K562 (cell line): ENCODE data around the gene VWA3B. TPM values are rescaled to one million over a fixed set of nuclear protein-coding genes. Genes with fewer than 3 reads are reported as not detected.

ENCODE experiments used
- ATAC-seq: fragments of 200-7000 bp; cut with Tn5 transposase; 3 replicates; pipeline ENCODE4 v1.9.1; 2020; ENCODE audit warnings: moderate library complexity
- BruUV-seq: library from RNA; stranded (reverse); fragments of 400-500 nt; replicated peaks from 2 replicates; lab custom pipeline; 2021; lab: Mats Ljungman, UMichigan
- CTCF ChIA-PET: fragments of 300-600 bp; formaldehyde crosslinking; extraction: SDS; loops from one replicate; lab custom pipeline; 2021; ENCODE audit warnings: low intra/inter-chr PET ratio; lab: Yijun Ruan, JAX
- POLR2A ChIA-PET: fragments of 300-600, 350-650 bp; sonication (Branson Sonifier 250); formaldehyde crosslinking; extraction: SDS; loops from one replicate; lab custom pipeline; 2021; ENCODE audit warnings: antibody characterized with exemption, inconsistent platforms; lab: Yijun Ruan, JAX
- DNase-seq, 4 experiments: peaks; one replicate each; pipeline versions ENCODE4 v3.0.0 to v3.0.0-alpha.2; 2011 to 2018; ENCODE audit warnings: low spot score in 3 of 4, mixed read lengths in 3 of 4; ENCODE audit errors: extremely low read depth in 1 of 4
- FAIRE-seq: peaks from 2 replicates; lab custom pipeline; 2011; peaks lifted over from hg19 to GRCh38; lab: Jason Lieb, UNC
- H2AFZ ChIP-seq: 2 replicates; pipeline ENCODE4 v1.6.0; 2011; ENCODE audit warnings: low read depth, low read length, control low read depth, inconsistent platforms
- H3K27ac ChIP-seq: fragments of 200-600 bp; 3 replicates; pipeline ENCODE4 v1.8.0; 2011; ENCODE audit warnings: low read depth, mild to moderate bottlenecking, control low read depth, inconsistent platforms, low read length, moderate library complexity, mixed read lengths; ENCODE audit errors: extremely low read depth
- H3K27me3 ChIP-seq, 2 experiments: fragments of 300-600 bp in 1 of 2; 2 replicates in 1 of 2; 3 replicates in 1 of 2; pipeline versions ENCODE4 v1.6.0 to v1.8.0; 2011; ENCODE audit warnings: inconsistent platforms in 2 of 2, low read length in 2 of 2, mild to moderate bottlenecking in 1 of 2, mixed read lengths in 1 of 2, moderate library complexity in 1 of 2; ENCODE audit not compliant: control insufficient read depth in 2 of 2, insufficient read depth in 2 of 2
- H3K36me3 ChIP-seq: fragments of 300-600 bp; 3 replicates; pipeline ENCODE4 v1.8.0; 2011; ENCODE audit warnings: mild to moderate bottlenecking, low read length, inconsistent platforms; ENCODE audit not compliant: control insufficient read depth, insufficient read depth
- H3K4me1 ChIP-seq, 2 experiments: fragments of 200-600 bp in 1 of 2; replicated peaks in 1 of 2; 2 replicates in 1 of 2; 3 replicates in 1 of 2; pipeline versions ENCODE4 v1.5.1 to v1.8.0; 2011; ENCODE audit warnings: inconsistent platforms in 2 of 2, low read length in 2 of 2, mild to moderate bottlenecking in 1 of 2, mixed read lengths in 1 of 2, moderate library complexity in 1 of 2; ENCODE audit not compliant: control insufficient read depth in 2 of 2, insufficient read depth in 2 of 2
- H3K4me2 ChIP-seq: 2 replicates; pipeline ENCODE4 v1.6.1; 2011; ENCODE audit warnings: low read length, control low read depth, inconsistent platforms, mixed read lengths; ENCODE audit not compliant: insufficient read depth
- H3K4me3 ChIP-seq: fragments of 200-600 bp; sonication (generic), shearing (Covaris generic); 2 replicates; pipeline ENCODE4 v1.5.1; 2016; ENCODE audit warnings: control low read depth, inconsistent platforms
- H3K79me2 ChIP-seq: fragments of 200-600 bp; 3 replicates; pipeline ENCODE4 v1.8.0; 2011; ENCODE audit warnings: low read length, inconsistent platforms; ENCODE audit not compliant: control insufficient read depth, insufficient read depth
- H3K9ac ChIP-seq, 2 experiments: 2 replicates each; pipeline versions ENCODE4 v1.6.0 to v1.6.1; 2011; ENCODE audit warnings: low read depth in 2 of 2, low read length in 2 of 2, control low read depth in 1 of 2, inconsistent platforms in 1 of 2, mild to moderate bottlenecking in 1 of 2, mixed read lengths in 1 of 2; ENCODE audit not compliant: insufficient read depth in 1 of 2
- H3K9me1 ChIP-seq: one replicate; pipeline ENCODE4 v1.6.0; 2011; ENCODE audit warnings: inconsistent platforms, mild to moderate bottlenecking, low read length, moderate library complexity; ENCODE audit not compliant: control insufficient read depth, insufficient read depth
- H3K9me3 ChIP-seq: replicated peaks from 2 replicates; pipeline ENCODE4 v1.5.1; 2011; ENCODE audit warnings: low read depth, low read length, inconsistent platforms; ENCODE audit not compliant: control insufficient read depth, insufficient read depth
- H4K20me1 ChIP-seq: replicated peaks from 2 replicates; pipeline ENCODE4 v1.6.1; 2011; ENCODE audit warnings: low read length, inconsistent platforms, mixed read lengths; ENCODE audit not compliant: control insufficient read depth, insufficient read depth
- ARHGAP35 ChIP-seq: fragments of 450-650 bp; IDR thresholded peaks from 2 replicates; pipeline ENCODE4 v1.6.1; 2018; ENCODE audit not compliant: partially characterized antibody
- CEBPB ChIP-seq: fragments of 450-650 bp; IDR thresholded peaks from 2 replicates; pipeline ENCODE4 v1.6.1; 2016; ENCODE audit warnings: missing genetic modification characterization, missing compliant biosample characterization
- CREB3 ChIP-seq: fragments of 450-650 bp; conservative IDR thresholded peaks from 2 replicates; pipeline ENCODE4 v1.6.1; 2016; ENCODE audit warnings: missing genetic modification characterization, low read depth, mild to moderate bottlenecking, missing compliant biosample characterization, moderate library complexity
- ESRRB ChIP-seq: fragments of 250-450 bp; sonication (Bioruptor Pico); IDR thresholded peaks from 2 replicates; pipeline ENCODE4 v1.5.0; 2020; ENCODE audit warnings: mild to moderate bottlenecking, moderate library complexity, borderline replicate concordance
- FOXM1 ChIP-seq, 2 experiments: fragments of 450-650 bp in 1 of 2; sonication (generic) in 1 of 2; formaldehyde crosslinking in 1 of 2; IDR thresholded peaks; 2 replicates each; pipeline versions ENCODE4 v1.6.1 to v1.9.0; 2017 to 2022; ENCODE audit warnings: low read depth in 2 of 2, mild to moderate bottlenecking in 2 of 2, missing genetic modification reagents in 1 of 2, moderate library complexity in 1 of 2
- FOXP1 ChIP-seq: sonication (generic); formaldehyde crosslinking; IDR thresholded peaks from 2 replicates; pipeline ENCODE4 v1.8.0; 2022; ENCODE audit warnings: mild to moderate bottlenecking, missing genetic modification reagents
- HEY1 ChIP-seq: fragments of 250-450 bp; sonication (Bioruptor Pico); IDR thresholded peaks from 2 replicates; pipeline ENCODE4 v1.5.0; 2020; ENCODE audit warnings: mild to moderate bottlenecking, moderate library complexity, borderline replicate concordance
- NBN ChIP-seq: fragments of 450-650 bp; IDR thresholded peaks from 2 replicates; pipeline ENCODE4 v1.6.1; 2016; ENCODE audit warnings: low read depth, mild to moderate bottlenecking
- NFIX ChIP-seq: fragments of 250-450 bp; sonication (Bioruptor Pico); IDR thresholded peaks from 2 replicates; pipeline ENCODE4 v1.4.0; 2020; ENCODE audit warnings: low read depth, mild to moderate bottlenecking, moderate library complexity
- PKNOX1 ChIP-seq: fragments of 450-650 bp; IDR thresholded peaks from 2 replicates; pipeline ENCODE4 v1.6.1; 2016
- RBM15 ChIP-seq: fragments of 200-400 bp; formaldehyde crosslinking; IDR thresholded peaks from 2 replicates; pipeline ENCODE4 v1.6.1; 2018; ENCODE audit warnings: mild to moderate bottlenecking, low read length, moderate library complexity; ENCODE audit not compliant: insufficient read depth
- SMAD2 ChIP-seq: fragments of 150-350 bp; IDR thresholded peaks from 2 replicates; pipeline ENCODE4 v1.6.1; 2014; ENCODE audit warnings: low read depth, mild to moderate bottlenecking, low read length
- ZBED1 ChIP-seq: IDR thresholded peaks from 2 replicates; pipeline ENCODE4 v1.6.1; 2014
- ZBTB34 ChIP-seq: fragments of 250-450 bp; sonication (Bioruptor Pico); IDR thresholded peaks from 2 replicates; pipeline ENCODE4 v1.8.0; 2021; ENCODE audit warnings: mild to moderate bottlenecking, moderate library complexity
- ZBTB9 ChIP-seq: fragments of 450-650 bp; formaldehyde crosslinking; IDR thresholded peaks from 2 replicates; pipeline ENCODE4 v1.4.0; 2020; ENCODE audit warnings: mild to moderate bottlenecking, moderate library complexity
- ZNF217 ChIP-seq: sonication (generic); formaldehyde crosslinking; IDR thresholded peaks from 2 replicates; pipeline ENCODE4 v1.8.0; 2022; ENCODE audit warnings: mild to moderate bottlenecking, missing genetic modification reagents
- ZNF764 ChIP-seq: fragments of 250-450 bp; sonication (Bioruptor Pico); IDR thresholded peaks from 2 replicates; pipeline ENCODE4 v1.4.0; 2020; ENCODE audit warnings: low read depth, mild to moderate bottlenecking, moderate library complexity
- WGBS: fragments of 100-300 bp; shearing (Covaris generic); methylation state at CpG from one replicate; pipeline ENCODE4 v1.1.6; 2016; ENCODE audit warnings: low coverage, mixed read lengths; ENCODE audit not compliant: insufficient coverage; ENCODE audit errors: missing lambda C conversion rate; 5-methylcytosine and 5-hydroxymethylcytosine counted together
- in situ Hi-C: fragments of 300-500 bp; cut with MboI; formaldehyde crosslinking; loops from 4 replicates; pipeline ENCODE4 v1.15.0; 2018; ENCODE audit warnings: inconsistent platforms, mixed read lengths
- intact Hi-C: fragments of 100-400 bp; cut with micrococcal nuclease; formaldehyde crosslinking; loops from 2 replicates; pipeline ENCODE4 v1.14.2; 2022
- polyA plus RNA-seq, 8 experiments: library from polyadenylated mRNA; depleted of rRNA in 4 of 8; stranded (reverse) in 5 of 8; unstranded in 3 of 8; fragments of >200 nt; fragmentation: Nextera tagmentation in 2 of 8; fragmentation: Illumina TruSeq in 1 of 8; extraction: Ambion mirVana in 2 of 8; extraction: Trizol in 1 of 8; gene quantifications; 2 replicates each; pipeline versions ENCODE4 v1.2.1 to v1.2.3, GENCODE V29; 2011 to 2014; ENCODE audit warnings: inconsistent platforms in 1 of 8, missing spikeins in 1 of 8
- total RNA-seq, 7 experiments: library from RNA; depleted of rRNA in 6 of 7; stranded (reverse); fragments of >200 nt in 6 of 7; fragmentation: Illumina TruSeq in 2 of 7; extraction: Trizol in 2 of 7; gene quantifications; 2 replicates each; pipeline versions ENCODE4 v1.2.1 to v1.2.3, GENCODE V29; 2011 to 2021; ENCODE audit warnings: low replicate concordance in 1 of 7

Gene VWA3B
- total and polyA plus RNA-seq, 9 of the 15 experiments (the other 6 are each of a cell fraction or from before 2014, with no cell fraction given), result not detected

- ChIA-PET CTCF (no interaction called here), POLR2A (interaction anchor here (0.6 kb wide), 1 partner anchor 16 kb away, joined by 3 read pairs; no protein-coding TSS in a partner anchor)
- no peak overlapping the region for H2AFZ ChIP-seq
- no peak overlapping the region for H3K27ac ChIP-seq
- TF ChIP-seq ZNF217 (no peak), NFIX (CRISPR knock-in tag) (no peak), HEY1 (no peak), SMAD2 (no peak), ZNF764 (CRISPR knock-in tag) (no peak), ARHGAP35 (no peak), FOXP1 (CRISPR knock-in tag) (no peak), CREB3 (tag) (no peak), ZBTB34 (no peak), ZBED1 (no peak), ESRRB (CRISPR knock-in tag) (no peak), RBM15 (no peak), ZBTB9 (no peak), CEBPB (tag) (no peak), PKNOX1 (no peak), NBN (no peak), FOXM1 (IDR thresholded peaks at IDR 0.05; ENCODE audit: low read depth) (no peak), FOXM1 (CRISPR knock-in tag; IDR thresholded peaks at IDR 0.05; ENCODE audit: low read depth) (no peak)
- no peaks in the 10 kb centered on the region for H3K9me3 ChIP-seq
- H3K79me2 ChIP-seq, result no peaks in the 10 kb centered on the region
- H3K4me2 ChIP-seq, result no peak overlapping the region
- ATAC-seq, result no peak
- H4K20me1 ChIP-seq, result no peaks in the 10 kb centered on the region
- FAIRE-seq, result no peak
- intact Hi-C loops (no loop called here), in situ Hi-C loops (no loop called here)
- WGBS, result under 1% methylated on average over 7 of the region's 7 CpGs
- H3K36me3 ChIP-seq, result no peaks in the 10 kb centered on the region
- no peaks in the 10 kb centered on the region for H3K9me1 ChIP-seq
- DNase-seq, result no peak
- no peak overlapping the region for H3K9ac ChIP-seq
- H3K4me3 ChIP-seq, result no peak overlapping the region
- BruUV-seq, result no TSS peak
- H3K4me1 ChIP-seq, result no peaks in the 10 kb centered on the region
- peaks cover 4 to 8% of the 10 kb centered on the region in 2 experiments; a peak in 4 of 5 replicates for H3K27me3 ChIP-seq
These were observed 14.5 kb upstream of the VWA3B start for GRCh38 chr2:98072442-98072841.
